ENCODE data around the gene ZFAND3. TPM values are rescaled to one million over a fixed set of nuclear protein-coding genes. Genes with fewer than 3 reads are reported as not detected.

ZFAND3 gene
- polyA plus RNA-seq, 1 of the 3 experiments (the other 2 are of a cell fraction): 16.7 TPM

- peaks cover 0 to 27% of the 10 kb centered on the region in 2 experiments; a peak in 1 of 4 replicates for H3K4me1 ChIP-seq (ENCODE audit: control insufficient read depth in 1 of 2, insufficient read depth in 2 of 2, low read depth in 1 of 2, low read length in 1 of 2)
- no peak overlapping the region for H3K4me2 ChIP-seq
- H3K4me3 ChIP-seq (ENCODE audit: low read depth in 2 of 2, low read length in 1 of 2): no peak overlapping the region
- ChIA-PET POLR2A (no interaction called here), CTCF (interaction anchor here (1.0 to 2.5 kb wide), 2 partner anchors 8 to 10 kb away, joined by 3 to 5 read pairs; no protein-coding TSS in a partner anchor)
- 19% methylated on average over 1 of the region's 1 CpG for WGBS (ENCODE audit: low lambda C conversion rate)
- H3K27me3 ChIP-seq (ENCODE audit: insufficient read depth): no peaks in the 10 kb centered on the region
- H3F3A ChIP-seq (replicated peaks; ENCODE audit: insufficient read depth): peaks cover 3% of the 10 kb centered on the region
- H3K9ac ChIP-seq: no peak overlapping the region
- no peaks in the 10 kb centered on the region for H4K20me1 ChIP-seq (ENCODE audit: insufficient read depth)
- H3K9me2 ChIP-seq: no peaks in the 10 kb centered on the region
- TF ChIP-seq MXI1 (IDR thresholded peaks at IDR 0.05; ENCODE audit: low read depth, low read length): no peak
- TF ChIP-seq FOXM1 (IDR thresholded peaks at IDR 0.05; ENCODE audit: low read depth): no peak
- TF ChIP-seq NRF1 (IDR thresholded peaks at IDR 0.05; ENCODE audit: low read depth, low read length): no peak
- TF ChIP-seq SIN3A (IDR thresholded peaks at IDR 0.05; ENCODE audit: borderline replicate concordance, low read depth, low read length): no peak
- TF ChIP-seq EZH2phosphoT487 (IDR thresholded peaks at IDR 0.05; ENCODE audit: borderline replicate concordance, low read depth): no peak
- TF ChIP-seq USF1 (IDR thresholded peaks at IDR 0.05; ENCODE audit: borderline replicate concordance, low read depth): no peak
- TF ChIP-seq TAF1 (IDR thresholded peaks at IDR 0.05; ENCODE audit: borderline replicate concordance, low read depth, low read length): no peak
- TF ChIP-seq SMC3 (IDR thresholded peaks at IDR 0.05; ENCODE audit: low read depth, low read length): no peak
- TF ChIP-seq FOSL2 (IDR thresholded peaks at IDR 0.05; ENCODE audit: borderline replicate concordance, low read depth): no peak; the same call in 1 of the 2 replicates
- TF ChIP-seq GATA2 (CRISPR knock-in tag; IDR thresholded peaks at IDR 0.05): no peak
- TF ChIP-seq TEAD4 (IDR thresholded peaks at IDR 0.05; ENCODE audit: borderline replicate concordance, insufficient read depth): no peak
- TF ChIP-seq REST (IDR thresholded peaks at IDR 0.05; ENCODE audit: low read depth, low read length): no peak
- no peak for TF ChIP-seq YY1 (IDR thresholded peaks at IDR 0.05; ENCODE audit: low read depth)
- no peak for TF ChIP-seq NFIC (IDR thresholded peaks at IDR 0.05; ENCODE audit: borderline replicate concordance)
- no peak for TF ChIP-seq RXRA (IDR thresholded peaks at IDR 0.05; ENCODE audit: borderline replicate concordance, low read depth)
- TF ChIP-seq RAD21 (IDR thresholded peaks at IDR 0.05; ENCODE audit: low read length): no peak
- no peak for TF ChIP-seq JUND (IDR thresholded peaks at IDR 0.05)
- TF ChIP-seq PBX3 (IDR thresholded peaks at IDR 0.05): no peak
- TF ChIP-seq TCF12 (IDR thresholded peaks at IDR 0.05): no peak
- TF ChIP-seq MEF2A (IDR thresholded peaks at IDR 0.05; ENCODE audit: borderline replicate concordance, low read depth): no peak
- no peaks in the 10 kb centered on the region for H3K36me3 ChIP-seq (replicated peaks in 1 of 2; ENCODE audit: control insufficient read depth in 1 of 2, insufficient read depth in 2 of 2, low read length in 1 of 2)
- no peaks in the 10 kb centered on the region for H3K79me2 ChIP-seq (ENCODE audit: insufficient read depth)
- H2AFZ ChIP-seq (ENCODE audit: low read depth): no peak overlapping the region
- H3K27ac ChIP-seq (ENCODE audit: low read depth in 2 of 2, low read length in 1 of 2): peak overlapping the region in 1 of 2 experiments; percentile 20; a peak in 1 of 4 replicates
- DNase-seq: no peak
- H3K9me3 ChIP-seq: no peaks in the 10 kb centered on the region
Observed at GRCh38 chr6:37794825-37795224, 24.7 kb upstream of the ZFAND3 start.

All from SK-N-SH (cell line).